Parathyroid adenoma (tissue), 2 donors: ENCODE measurements around the gene RPP25L.
A peak's percentile ranks its signal among the peaks of the same experiment; 100 is the strongest.

Experiments
- H2AFZ ChIP-seq: fragments of 300-600 bp; sonication (generic); one replicate; pipeline ENCODE4 v1.7.0; 2017; ENCODE audit warnings: antibody characterized with exemption, mild to moderate bottlenecking
- H3K27ac ChIP-seq: fragments of 300-600 bp; sonication (generic); one replicate; pipeline ENCODE4 v1.7.0; 2017
- H3K27me3 ChIP-seq: fragments of 300-600 bp; sonication (generic); one replicate; pipeline ENCODE4 v1.7.0; 2017; ENCODE audit warnings: low read length; ENCODE audit not compliant: control insufficient read depth, insufficient read depth
- H3K36me3 ChIP-seq: fragments of 300-600 bp; sonication (generic); one replicate; pipeline ENCODE4 v1.7.0; 2017; ENCODE audit warnings: low read length; ENCODE audit not compliant: control insufficient read depth, insufficient read depth
- H3K4me1 ChIP-seq: fragments of 300-600 bp; sonication (generic); one replicate; pipeline ENCODE4 v1.7.0; 2017; ENCODE audit warnings: control low read depth
- H3K4me2 ChIP-seq: fragments of 300-600 bp; sonication (generic); one replicate; pipeline ENCODE4 v1.7.0; 2017; ENCODE audit warnings: low read length
- H3K4me3 ChIP-seq: fragments of 300-600 bp; sonication (generic); one replicate; pipeline ENCODE4 v1.7.0; 2017; ENCODE audit warnings: low read depth, low read length
- H3K79me2 ChIP-seq: fragments of 300-600 bp; sonication (generic); one replicate; pipeline ENCODE4 v1.7.0; 2017; ENCODE audit warnings: control low read depth
- H3K9ac ChIP-seq: fragments of 300-600 bp; sonication (generic); one replicate; pipeline ENCODE4 v1.7.0; 2017; ENCODE audit warnings: mild to moderate bottlenecking
- H3K9me3 ChIP-seq: fragments of 300-600 bp; sonication (generic); one replicate; pipeline ENCODE4 v1.7.0; 2017; ENCODE audit warnings: low read length; ENCODE audit not compliant: control insufficient read depth
- CTCF ChIP-seq: fragments of 300-600 bp; sonication (generic); IDR thresholded peaks from one replicate; pipeline ENCODE4 v1.7.0; 2017; ENCODE audit warnings: antibody characterized with exemption, mild to moderate bottlenecking
- donor health status: primary hyperparathyroidism.

The RPP25L gene

GRCh38 chr9:34606905-34607304, 5.0 kb downstream of the RPP25L start:
- no peak overlapping the region for H3K4me2 ChIP-seq
- H3K9me3 ChIP-seq, result no peaks in the 10 kb centered on the region
- H2AFZ ChIP-seq, result no peak overlapping the region
- H3K4me1 ChIP-seq, result peaks cover 2% of the 10 kb centered on the region
- TF ChIP-seq CTCF, result no peak
- H3K36me3 ChIP-seq, result no peaks in the 10 kb centered on the region
- H3K4me3 ChIP-seq, result no peak overlapping the region
- no peak overlapping the region for H3K9ac ChIP-seq
- no peaks in the 10 kb centered on the region for H3K27me3 ChIP-seq
- no peaks in the 10 kb centered on the region for H3K79me2 ChIP-seq
- H3K27ac ChIP-seq, result no peak overlapping the region

DNA sequence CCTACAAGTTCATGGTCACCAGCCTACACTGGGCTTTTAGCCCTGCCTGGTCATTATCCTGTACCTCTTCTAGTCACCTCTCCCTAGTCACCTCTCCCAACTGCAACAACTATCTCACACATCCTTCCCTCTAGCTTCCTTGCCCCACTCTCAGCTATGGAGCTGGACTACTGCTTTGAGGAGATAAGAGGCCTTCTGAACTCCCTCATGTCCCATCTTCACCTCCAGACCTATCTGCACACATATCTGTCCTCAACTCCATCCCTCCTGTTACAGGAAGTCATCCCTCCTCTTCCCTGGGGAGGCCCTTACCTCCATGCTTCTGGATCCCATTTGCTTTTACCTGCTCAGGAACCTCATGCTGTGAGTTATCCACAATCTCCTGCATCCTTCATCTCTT, 5.7 kb downstream of the RPP25L start:
- no peak overlapping the region for H3K4me3 ChIP-seq
- no peaks in the 10 kb centered on the region for H3K9me3 ChIP-seq
- H3K4me2 ChIP-seq, result no peak overlapping the region
- H3K4me1 ChIP-seq, result peaks cover 2% of the 10 kb centered on the region
- no peak for TF ChIP-seq CTCF
- H3K27me3 ChIP-seq, result no peaks in the 10 kb centered on the region
- H3K36me3 ChIP-seq, result no peaks in the 10 kb centered on the region
- H3K27ac ChIP-seq, result no peak overlapping the region
- no peak overlapping the region for H3K9ac ChIP-seq
- H3K79me2 ChIP-seq, result no peaks in the 10 kb centered on the region
- no peak overlapping the region for H2AFZ ChIP-seq

DNA sequence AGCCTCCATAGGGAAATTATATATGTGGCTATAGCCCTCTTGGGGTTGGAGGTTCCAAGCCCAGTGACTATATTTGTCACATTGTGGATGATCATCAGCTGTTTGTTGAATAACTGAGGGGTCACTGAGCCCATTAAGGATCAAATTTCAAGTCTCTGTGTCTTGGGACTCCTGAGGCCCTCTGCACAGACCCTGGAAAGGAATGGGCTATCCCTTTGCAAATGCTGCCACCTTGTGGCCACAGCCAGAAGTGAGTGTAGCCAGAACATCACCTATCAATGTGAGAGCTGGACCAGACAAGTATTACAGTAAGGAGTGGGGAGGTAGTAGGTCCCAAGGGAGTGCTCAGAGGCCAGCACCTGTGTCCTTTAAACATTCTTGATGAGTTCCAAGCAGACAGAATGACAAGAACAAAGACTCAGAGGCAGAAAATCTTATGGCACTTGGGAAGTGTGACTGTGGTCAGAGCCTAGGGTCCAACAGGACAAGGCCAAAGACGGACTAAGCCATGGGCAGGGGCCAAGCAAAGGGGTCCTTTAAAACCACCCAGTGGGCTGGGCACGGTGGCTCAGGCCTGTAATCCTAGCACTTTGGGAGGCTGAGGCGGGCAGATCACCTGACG, 8.2 kb downstream of the RPP25L start:
- Histone ChIP-seq H3K4me2 (no peak overlapping the region), H2AFZ (no peak overlapping the region), H3K36me3 (no peaks in the 10 kb centered on the region), H3K9me3 (no peaks in the 10 kb centered on the region), H3K79me2 (no peaks in the 10 kb centered on the region), H3K4me1 (peaks cover 2% of the 10 kb centered on the region), H3K27me3 (no peaks in the 10 kb centered on the region), H3K27ac (no peak overlapping the region), H3K4me3 (no peak overlapping the region), H3K9ac (no peak overlapping the region)
- peak; percentile 84 for TF ChIP-seq CTCF

DNA sequence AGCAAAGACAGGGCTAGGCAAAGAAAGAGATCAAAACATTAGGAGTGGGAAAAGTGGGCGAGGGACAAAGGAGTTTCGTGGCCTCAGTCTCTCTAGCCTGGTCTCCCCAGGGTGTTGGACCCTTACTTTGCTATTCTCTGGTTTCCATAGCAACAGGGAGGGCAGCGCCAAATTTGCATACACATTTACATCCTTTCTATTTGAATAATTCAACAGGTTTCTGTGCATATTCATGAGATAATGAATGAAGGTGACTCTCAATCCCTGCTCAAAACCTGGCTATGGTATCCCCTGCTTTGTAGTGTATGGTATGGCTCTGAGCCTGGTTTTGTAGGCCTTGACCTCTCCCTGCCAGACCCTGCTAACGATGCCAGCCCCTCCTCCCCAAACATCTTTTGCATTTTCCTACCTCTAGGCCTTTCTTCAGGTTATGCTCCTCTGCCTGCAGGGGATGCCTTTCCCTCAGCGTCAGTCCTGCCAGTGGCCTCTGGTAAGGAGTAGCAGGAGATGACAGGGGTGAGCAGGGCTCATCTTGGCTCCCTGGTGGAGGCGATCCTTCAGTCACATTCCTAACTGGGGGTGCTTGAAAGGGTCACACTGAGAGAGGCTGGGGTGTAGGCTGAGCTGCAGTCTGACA, 9.8 kb downstream of the RPP25L start:
- Histone ChIP-seq H3K79me2 (no peaks in the 10 kb centered on the region), H3K27me3 (no peaks in the 10 kb centered on the region), H3K9me3 (no peaks in the 10 kb centered on the region), H2AFZ (no peak overlapping the region), H3K4me3 (no peak overlapping the region), H3K4me1 (peaks cover 2% of the 10 kb centered on the region), H3K27ac (no peak overlapping the region), H3K36me3 (no peaks in the 10 kb centered on the region), H3K9ac (no peak overlapping the region), H3K4me2 (no peak overlapping the region)
- no peak for TF ChIP-seq CTCF

- no peak for TF ChIP-seq CTCF
- Histone ChIP-seq H2AFZ (no peak overlapping the region), H3K27me3 (no peaks in the 10 kb centered on the region), H3K4me2 (no peak overlapping the region), H3K36me3 (no peaks in the 10 kb centered on the region), H3K4me1 (peaks cover 2% of the 10 kb centered on the region), H3K9ac (no peak overlapping the region), H3K4me3 (no peak overlapping the region), H3K27ac (no peak overlapping the region), H3K79me2 (no peaks in the 10 kb centered on the region), H3K9me3 (no peaks in the 10 kb centered on the region)
Measured at GRCh38 chr9:34600908-34601307, 11.0 kb downstream of the RPP25L start.
